PC-9 (cell line): ENCODE data around the gene CLDN11. TPM values are rescaled to one million over a fixed set of nuclear protein-coding genes. Genes with fewer than 3 reads are reported as not detected.
A peak's percentile ranks its signal among the peaks of the same experiment; 100 is the strongest.

Experiments used
- BruUV-seq: library from RNA; stranded (reverse); fragments of 400-500 nt; replicated peaks from 2 replicates; lab custom pipeline; 2021; lab: Mats Ljungman, UMichigan
- CTCF ChIA-PET: fragments of 300-600 bp; sonication (Branson Sonifier 250); formaldehyde crosslinking; loops from one replicate; lab custom pipeline; 2022; ENCODE audit warnings: antibody characterized with exemption; lab: Charles Lee
- POLR2A ChIA-PET: fragments of 300-600 bp; sonication (Branson Sonifier 250); formaldehyde crosslinking; loops from one replicate; lab custom pipeline; 2022; ENCODE audit warnings: antibody characterized with exemption; ENCODE audit not compliant: unreplicated experiment; lab: Charles Lee
- DNase-seq, 2 experiments: peaks; one replicate each; pipeline versions ENCODE4 v3.0.0 to v3.0.0-alpha.2; 2015 to 2022; ENCODE audit warnings: mixed read lengths in 1 of 2
- H2AFZ ChIP-seq: fragments of 200-600 bp; sonication (generic); 2 replicates; pipeline ENCODE4 v1.8.1; 2017; ENCODE audit warnings: antibody characterized with exemption
- H3F3A ChIP-seq: fragments of 200-600 bp; sonication (generic); 2 replicates; pipeline ENCODE4 v1.8.1; 2017; ENCODE audit warnings: antibody characterized with exemption, mild to moderate bottlenecking, low read depth; ENCODE audit not compliant: insufficient read depth
- H3K27ac ChIP-seq: fragments of 200-600 bp; sonication (generic); 2 replicates; pipeline ENCODE4 v1.6.1; 2016; ENCODE audit warnings: mixed run types
- H3K27me3 ChIP-seq: fragments of 200-600 bp; sonication (generic); 2 replicates; pipeline ENCODE4 v1.6.1; 2016; ENCODE audit warnings: low read depth, mixed run types; ENCODE audit not compliant: insufficient read depth
- H3K36me3 ChIP-seq: fragments of 200-600 bp; sonication (generic); 2 replicates; pipeline ENCODE4 v1.6.1; 2016; ENCODE audit warnings: low read depth, mixed run types
- H3K4me1 ChIP-seq: fragments of 200-600 bp; sonication (generic); replicated peaks from 2 replicates; pipeline ENCODE4 v1.6.1; 2016; ENCODE audit warnings: mixed run types; ENCODE audit not compliant: insufficient read depth
- H3K4me2 ChIP-seq: fragments of 200-600 bp; sonication (generic); 2 replicates; pipeline ENCODE4 v1.6.1; 2017; ENCODE audit warnings: mixed run types
- H3K4me3 ChIP-seq: fragments of 200-600 bp; sonication (generic); 2 replicates; pipeline ENCODE4 v1.6.1; 2016; ENCODE audit warnings: mixed run types
- H3K79me2 ChIP-seq: fragments of 200-600 bp; sonication (generic); 2 replicates; pipeline ENCODE4 v1.6.1; 2017; ENCODE audit warnings: low read depth, mixed run types
- H3K9me2 ChIP-seq: fragments of 200-600 bp; sonication (generic); 2 replicates; pipeline ENCODE4 v1.8.1; 2017; ENCODE audit warnings: mild to moderate bottlenecking; ENCODE audit not compliant: insufficient read depth
- H3K9me3 ChIP-seq: fragments of 200-600 bp; sonication (generic); 2 replicates; pipeline ENCODE4 v1.8.1; 2016; ENCODE audit warnings: low read depth; ENCODE audit not compliant: insufficient read depth
- H4K20me1 ChIP-seq: fragments of 200-600 bp; sonication (generic); 2 replicates; pipeline ENCODE4 v1.8.1; 2017; ENCODE audit not compliant: insufficient read depth
- EZH2 ChIP-seq: fragments of 200-600 bp; sonication (generic); IDR thresholded peaks from 2 replicates; pipeline ENCODE4 v1.8.0; 2017; ENCODE audit warnings: antibody characterized with exemption, low read depth
- intact Hi-C: fragments of 100-400 bp; cut with micrococcal nuclease; formaldehyde crosslinking; loops from one replicate; pipeline ENCODE4 v1.10.0; 2022; ENCODE audit not compliant: unreplicated experiment
- total RNA-seq: library from RNA; stranded (reverse); gene quantifications from 2 replicates; pipeline ENCODE4 v1.2.3, GENCODE V29; 2021
- TF ChIP-seq, protein P1 (sequence below): fragments of 200-600 bp; sonication (generic); conservative IDR thresholded peaks from 2 replicates; pipeline ENCODE4 v1.6.1; 2017; ENCODE audit warnings: mixed run types, antibody characterized with exemption, mild to moderate bottlenecking, moderate library complexity

Gene CLDN11
- total RNA-seq, 1 experiment from 2014 or later = 1.4 TPM

DNA sequence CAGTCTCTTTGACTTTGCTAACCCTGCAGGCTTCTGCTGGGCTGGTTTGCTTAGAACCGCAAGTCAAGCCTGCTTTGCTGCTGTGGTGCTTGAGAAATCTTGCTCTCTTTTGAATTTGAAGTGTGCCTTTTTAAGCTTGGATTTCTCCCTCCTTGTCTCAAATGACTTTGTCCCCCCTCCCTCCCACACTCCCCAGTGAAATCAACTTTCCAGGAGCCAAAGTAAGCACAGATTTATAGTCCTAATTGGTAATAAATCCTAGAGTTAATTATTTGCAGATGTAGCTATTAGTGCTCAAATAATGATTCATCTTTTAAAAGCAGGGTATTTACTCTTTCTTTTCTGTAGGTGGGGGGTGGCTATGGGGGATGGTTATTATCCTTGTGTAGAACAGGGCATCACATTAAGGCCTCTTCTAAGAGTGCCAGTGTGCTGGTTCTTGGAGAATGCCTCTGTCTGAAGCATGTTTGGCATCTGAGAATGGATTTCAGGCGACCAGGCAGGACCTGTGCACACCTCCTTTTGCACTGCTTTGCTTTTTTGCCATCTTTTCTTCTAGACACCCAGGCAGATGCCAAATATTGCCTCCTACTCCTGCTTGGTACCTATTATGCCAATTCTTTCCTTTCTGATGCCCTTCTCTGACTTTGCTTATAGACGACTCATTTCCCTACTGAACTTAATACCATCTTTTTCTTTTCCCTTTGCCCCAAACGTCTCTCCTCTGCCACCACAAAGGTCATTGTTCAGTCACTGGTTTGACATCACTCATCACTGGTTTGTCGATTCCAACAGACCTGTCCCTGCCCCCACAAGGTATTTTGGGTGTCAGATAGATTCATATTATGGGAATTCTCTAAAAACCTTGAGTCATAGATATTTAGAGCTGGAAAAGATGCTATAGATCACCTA is 50.7 kb downstream of the CLDN11 start:
- TF ChIP-seq, protein P1, sequence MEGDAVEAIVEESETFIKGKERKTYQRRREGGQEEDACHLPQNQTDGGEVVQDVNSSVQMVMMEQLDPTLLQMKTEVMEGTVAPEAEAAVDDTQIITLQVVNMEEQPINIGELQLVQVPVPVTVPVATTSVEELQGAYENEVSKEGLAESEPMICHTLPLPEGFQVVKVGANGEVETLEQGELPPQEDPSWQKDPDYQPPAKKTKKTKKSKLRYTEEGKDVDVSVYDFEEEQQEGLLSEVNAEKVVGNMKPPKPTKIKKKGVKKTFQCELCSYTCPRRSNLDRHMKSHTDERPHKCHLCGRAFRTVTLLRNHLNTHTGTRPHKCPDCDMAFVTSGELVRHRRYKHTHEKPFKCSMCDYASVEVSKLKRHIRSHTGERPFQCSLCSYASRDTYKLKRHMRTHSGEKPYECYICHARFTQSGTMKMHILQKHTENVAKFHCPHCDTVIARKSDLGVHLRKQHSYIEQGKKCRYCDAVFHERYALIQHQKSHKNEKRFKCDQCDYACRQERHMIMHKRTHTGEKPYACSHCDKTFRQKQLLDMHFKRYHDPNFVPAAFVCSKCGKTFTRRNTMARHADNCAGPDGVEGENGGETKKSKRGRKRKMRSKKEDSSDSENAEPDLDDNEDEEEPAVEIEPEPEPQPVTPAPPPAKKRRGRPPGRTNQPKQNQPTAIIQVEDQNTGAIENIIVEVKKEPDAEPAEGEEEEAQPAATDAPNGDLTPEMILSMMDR = no peak
- TF ChIP-seq EZH2 = no peak
- no peaks in the 10 kb centered on the region for H3K9me2 ChIP-seq
- no peak overlapping the region for H2AFZ ChIP-seq
- no peak overlapping the region for H3K27ac ChIP-seq
- peaks cover 36% of the 10 kb centered on the region for H3K4me1 ChIP-seq
- H3K36me3 ChIP-seq = no peaks in the 10 kb centered on the region
- ChIA-PET POLR2A (interaction anchor here (0.6 kb wide), 1 partner anchor 199 kb away, joined by 3 read pairs; no protein-coding TSS in a partner anchor), CTCF (interaction anchor here (0.6 to 0.7 kb wide), 2 partner anchors 159 to 342 kb away, joined by 5 to 6 read pairs; no protein-coding TSS in a partner anchor)
- no peak overlapping the region for H3K4me3 ChIP-seq
- no peaks in the 10 kb centered on the region for H3K27me3 ChIP-seq
- no peaks in the 10 kb centered on the region for H4K20me1 ChIP-seq
- peaks cover 13% of the 10 kb centered on the region for H3F3A ChIP-seq
- no TSS peak for BruUV-seq
- intact Hi-C loops = no loop called here
- peak in 1 of 2 experiments; percentile 28 for DNase-seq
- no peaks in the 10 kb centered on the region for H3K79me2 ChIP-seq
- H3K9me3 ChIP-seq = no peaks in the 10 kb centered on the region
- no peak overlapping the region for H3K4me2 ChIP-seq

DNA sequence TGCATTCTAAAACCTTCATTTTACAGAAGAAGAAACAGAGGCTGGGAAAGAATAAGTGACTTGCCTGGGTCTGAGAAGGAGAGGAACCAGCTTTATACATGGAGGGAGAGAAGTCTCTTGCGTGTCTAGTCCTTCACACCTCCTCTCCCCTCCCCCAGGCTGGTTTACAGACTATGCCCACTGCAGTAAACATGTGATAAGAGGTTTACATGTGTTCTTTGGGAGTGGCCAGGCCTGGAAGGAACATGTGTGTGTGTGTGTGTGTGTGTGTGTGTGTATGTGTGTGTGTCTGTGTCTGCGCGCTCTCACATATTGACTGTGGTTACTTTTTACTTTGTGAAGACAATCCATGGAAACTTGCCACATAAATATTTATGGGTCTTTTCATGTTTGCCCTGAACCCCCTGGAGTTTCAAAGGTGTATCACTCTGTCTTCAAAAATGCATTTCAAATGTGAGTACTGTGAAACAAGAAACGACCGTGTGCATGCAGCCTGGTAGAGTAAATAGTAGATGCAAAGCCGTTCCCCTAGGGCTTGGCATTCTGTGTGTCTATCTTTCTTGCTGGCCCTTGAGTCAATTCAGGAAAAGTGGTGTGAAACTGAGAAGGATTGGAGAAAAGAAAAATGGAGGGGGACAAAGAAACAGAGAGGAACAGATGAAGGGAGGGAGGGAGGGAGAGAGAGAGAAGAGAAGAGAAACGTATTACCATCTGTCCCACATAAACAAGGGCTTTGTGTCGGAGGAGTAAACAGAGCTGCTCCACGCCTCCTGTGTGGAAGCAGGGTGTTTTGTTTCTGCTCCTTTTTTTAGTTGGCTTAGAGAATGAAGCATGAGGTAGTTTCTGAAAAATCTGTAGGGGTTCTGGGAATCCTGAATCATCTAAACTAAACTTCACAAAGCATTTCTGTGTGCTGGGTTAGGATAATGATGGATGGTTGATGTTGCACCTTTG is 51.7 kb downstream of the CLDN11 start:
- no peak overlapping the region for H2AFZ ChIP-seq
- TF ChIP-seq EZH2 = no peak
- TF ChIP-seq, protein P1 = no peak
- CTCF ChIA-PET = interaction anchor here (0.5 kb wide), 1 partner anchor 71 kb away, joined by 5 read pairs; no protein-coding TSS in a partner anchor
- H3F3A ChIP-seq = peaks cover 12% of the 10 kb centered on the region
- H3K9me3 ChIP-seq = no peaks in the 10 kb centered on the region
- no peaks in the 10 kb centered on the region for H3K79me2 ChIP-seq
- no peaks in the 10 kb centered on the region for H4K20me1 ChIP-seq
- intact Hi-C loops = no loop called here
- no peak overlapping the region for H3K27ac ChIP-seq
- no peak for DNase-seq
- H3K36me3 ChIP-seq = no peaks in the 10 kb centered on the region
- no peaks in the 10 kb centered on the region for H3K9me2 ChIP-seq
- no TSS peak for BruUV-seq
- no peak overlapping the region for H3K4me2 ChIP-seq
- H3K4me3 ChIP-seq = no peak overlapping the region
- H3K4me1 ChIP-seq = peaks cover 31% of the 10 kb centered on the region
- POLR2A ChIA-PET = interaction anchor here (0.7 kb wide), 1 partner anchor 153 kb away, joined by 3 read pairs; no protein-coding TSS in a partner anchor
- no peaks in the 10 kb centered on the region for H3K27me3 ChIP-seq

DNA sequence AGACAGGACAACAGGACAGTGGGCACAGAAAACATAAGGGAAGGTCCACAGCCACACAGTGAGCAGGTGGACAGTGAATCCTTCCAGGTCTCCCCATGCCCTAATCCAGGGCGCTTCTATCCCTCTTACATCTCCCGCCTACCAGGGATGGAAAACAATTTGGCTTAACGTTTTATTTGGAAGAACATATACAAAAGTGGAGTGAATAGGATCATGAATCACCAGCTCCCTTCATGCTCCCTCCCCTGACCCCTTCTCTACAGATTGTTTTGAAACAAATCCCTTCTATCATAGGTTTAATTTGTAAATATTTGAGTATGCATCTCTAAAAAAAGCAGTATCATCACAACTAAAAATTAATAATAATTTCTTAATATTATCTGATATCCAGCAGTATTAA is 52.5 kb downstream of the CLDN11 start:
- intact Hi-C loops = no loop called here
- Histone ChIP-seq H3K9me3 (no peaks in the 10 kb centered on the region), H3K9me2 (no peaks in the 10 kb centered on the region), H3K79me2 (no peaks in the 10 kb centered on the region), H3K4me2 (no peak overlapping the region), H3K27me3 (no peaks in the 10 kb centered on the region), H3F3A (peaks cover 4% of the 10 kb centered on the region), H3K27ac (no peak overlapping the region), H3K4me1 (peaks cover 22% of the 10 kb centered on the region), H3K36me3 (no peaks in the 10 kb centered on the region), H3K4me3 (no peak overlapping the region), H4K20me1 (no peaks in the 10 kb centered on the region), H2AFZ (no peak overlapping the region)
- DNase-seq = no peak
- ChIA-PET POLR2A (no interaction called here), CTCF (interaction anchor here (0.5 kb wide), 1 partner anchor 72 kb away, joined by 5 read pairs; no protein-coding TSS in a partner anchor)
- TF ChIP-seq EZH2 = no peak
- TF ChIP-seq, protein P1 = no peak
- no TSS peak for BruUV-seq
